Mesothelial cell of epicardium (in vitro differentiated cells): ENCODE measurements around the gene ABCC4. TPM values are rescaled to one million over a fixed set of nuclear protein-coding genes. Genes with fewer than 3 reads are reported as not detected.

Experiments used
- DNase-seq, 2 experiments: peaks; one replicate each; pipeline ENCODE4 v3.0.0; 2021; ENCODE audit warnings: low spot score in 2 of 2; ENCODE audit not compliant: unreplicated experiment in 2 of 2
- H3K27ac Mint-ChIP-seq: 2 replicates; pipeline ENCODE4 v1.8.0; 2021; ENCODE audit warnings: mixed read lengths
- H3K27me3 Mint-ChIP-seq: 2 replicates; pipeline ENCODE4 v1.8.0; 2021; ENCODE audit warnings: low read depth, mixed read lengths
- H3K36me3 Mint-ChIP-seq: 2 replicates; pipeline ENCODE4 v1.8.0; 2021; ENCODE audit warnings: mixed read lengths
- H3K4me1 Mint-ChIP-seq: 2 replicates; pipeline ENCODE4 v1.8.0; 2021; ENCODE audit warnings: mixed read lengths
- H3K4me3 Mint-ChIP-seq: 2 replicates; pipeline ENCODE4 v1.8.0; 2021; ENCODE audit warnings: mild to moderate bottlenecking, moderate library complexity, mixed read lengths
- H3K9me3 Mint-ChIP-seq: 2 replicates; pipeline ENCODE4 v1.8.0; 2021; ENCODE audit warnings: mixed read lengths
- total RNA-seq: library from RNA; stranded (reverse); gene quantifications from 3 replicates; pipeline ENCODE4 v1.2.1, GENCODE V29; 2021
- TF ChIP-seq, protein P1 (sequence below): fragments of 200-600 bp; sonication (generic); IDR thresholded peaks from one replicate; pipeline ENCODE4 v1.5.0; 2021; ENCODE audit warnings: antibody characterized with exemption; ENCODE audit not compliant: unreplicated experiment

ABCC4 gene, protein sequence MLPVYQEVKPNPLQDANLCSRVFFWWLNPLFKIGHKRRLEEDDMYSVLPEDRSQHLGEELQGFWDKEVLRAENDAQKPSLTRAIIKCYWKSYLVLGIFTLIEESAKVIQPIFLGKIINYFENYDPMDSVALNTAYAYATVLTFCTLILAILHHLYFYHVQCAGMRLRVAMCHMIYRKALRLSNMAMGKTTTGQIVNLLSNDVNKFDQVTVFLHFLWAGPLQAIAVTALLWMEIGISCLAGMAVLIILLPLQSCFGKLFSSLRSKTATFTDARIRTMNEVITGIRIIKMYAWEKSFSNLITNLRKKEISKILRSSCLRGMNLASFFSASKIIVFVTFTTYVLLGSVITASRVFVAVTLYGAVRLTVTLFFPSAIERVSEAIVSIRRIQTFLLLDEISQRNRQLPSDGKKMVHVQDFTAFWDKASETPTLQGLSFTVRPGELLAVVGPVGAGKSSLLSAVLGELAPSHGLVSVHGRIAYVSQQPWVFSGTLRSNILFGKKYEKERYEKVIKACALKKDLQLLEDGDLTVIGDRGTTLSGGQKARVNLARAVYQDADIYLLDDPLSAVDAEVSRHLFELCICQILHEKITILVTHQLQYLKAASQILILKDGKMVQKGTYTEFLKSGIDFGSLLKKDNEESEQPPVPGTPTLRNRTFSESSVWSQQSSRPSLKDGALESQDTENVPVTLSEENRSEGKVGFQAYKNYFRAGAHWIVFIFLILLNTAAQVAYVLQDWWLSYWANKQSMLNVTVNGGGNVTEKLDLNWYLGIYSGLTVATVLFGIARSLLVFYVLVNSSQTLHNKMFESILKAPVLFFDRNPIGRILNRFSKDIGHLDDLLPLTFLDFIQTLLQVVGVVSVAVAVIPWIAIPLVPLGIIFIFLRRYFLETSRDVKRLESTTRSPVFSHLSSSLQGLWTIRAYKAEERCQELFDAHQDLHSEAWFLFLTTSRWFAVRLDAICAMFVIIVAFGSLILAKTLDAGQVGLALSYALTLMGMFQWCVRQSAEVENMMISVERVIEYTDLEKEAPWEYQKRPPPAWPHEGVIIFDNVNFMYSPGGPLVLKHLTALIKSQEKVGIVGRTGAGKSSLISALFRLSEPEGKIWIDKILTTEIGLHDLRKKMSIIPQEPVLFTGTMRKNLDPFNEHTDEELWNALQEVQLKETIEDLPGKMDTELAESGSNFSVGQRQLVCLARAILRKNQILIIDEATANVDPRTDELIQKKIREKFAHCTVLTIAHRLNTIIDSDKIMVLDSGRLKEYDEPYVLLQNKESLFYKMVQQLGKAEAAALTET (N-terminal part only)
- total RNA-seq, result 6.9 to 7.7 TPM (median 7.4 TPM) in 3 replicates

DNA sequence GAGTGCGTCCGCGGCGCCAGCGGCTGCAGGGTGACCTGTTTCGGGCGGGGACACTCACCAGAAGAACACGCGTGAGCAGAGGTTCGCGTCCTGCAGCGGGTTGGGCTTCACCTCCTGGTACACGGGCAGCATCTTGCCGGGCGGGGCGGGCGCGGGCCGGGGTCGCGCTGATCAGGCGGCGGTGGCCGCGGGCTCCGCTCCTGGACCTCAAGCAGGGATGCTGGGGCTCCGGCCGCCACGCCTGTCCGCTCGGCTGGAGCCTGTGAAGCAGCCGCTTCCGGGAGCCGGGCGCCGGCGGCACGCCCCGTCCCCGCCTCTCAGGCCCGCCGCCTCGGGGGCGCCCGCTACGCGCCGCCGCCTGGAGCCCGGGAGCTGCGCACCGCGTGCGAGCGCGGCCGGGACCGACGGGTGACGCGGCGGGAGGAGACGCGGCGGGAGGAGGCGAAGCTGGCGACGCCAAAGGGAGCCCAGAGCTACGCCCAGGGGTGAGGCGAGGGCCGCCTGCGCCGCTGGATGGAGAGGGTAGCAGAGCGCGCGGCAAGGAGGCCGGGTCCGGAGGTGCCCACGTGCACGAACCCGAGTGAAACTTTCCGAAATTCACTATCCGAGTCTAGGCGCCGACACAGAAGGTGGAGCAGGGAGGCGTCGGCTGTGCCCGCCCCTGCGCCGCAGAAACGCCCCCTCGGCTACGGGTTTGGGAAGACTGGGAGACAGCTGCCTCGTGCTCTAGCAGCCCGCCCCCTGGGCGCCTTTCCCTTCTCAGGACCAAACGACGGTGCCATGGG, at the start of gene ABCC4:
Gene ABCC4 (minus strand): TSS at position 269 of the 785 bp plus-strand sequence. CDS start 137 bp downstream, at position 132.
- peak; percentile 49 to 69 for DNase-seq
- peaks cover 30% of the 10 kb centered on the region for H3K27me3 Mint-ChIP-seq
- peak within 1 kb of the TSS; percentile 81 for H3K27ac Mint-ChIP-seq
- H3K9me3 Mint-ChIP-seq, result no peaks in the 10 kb centered on the region
- TF ChIP-seq, protein P1, sequence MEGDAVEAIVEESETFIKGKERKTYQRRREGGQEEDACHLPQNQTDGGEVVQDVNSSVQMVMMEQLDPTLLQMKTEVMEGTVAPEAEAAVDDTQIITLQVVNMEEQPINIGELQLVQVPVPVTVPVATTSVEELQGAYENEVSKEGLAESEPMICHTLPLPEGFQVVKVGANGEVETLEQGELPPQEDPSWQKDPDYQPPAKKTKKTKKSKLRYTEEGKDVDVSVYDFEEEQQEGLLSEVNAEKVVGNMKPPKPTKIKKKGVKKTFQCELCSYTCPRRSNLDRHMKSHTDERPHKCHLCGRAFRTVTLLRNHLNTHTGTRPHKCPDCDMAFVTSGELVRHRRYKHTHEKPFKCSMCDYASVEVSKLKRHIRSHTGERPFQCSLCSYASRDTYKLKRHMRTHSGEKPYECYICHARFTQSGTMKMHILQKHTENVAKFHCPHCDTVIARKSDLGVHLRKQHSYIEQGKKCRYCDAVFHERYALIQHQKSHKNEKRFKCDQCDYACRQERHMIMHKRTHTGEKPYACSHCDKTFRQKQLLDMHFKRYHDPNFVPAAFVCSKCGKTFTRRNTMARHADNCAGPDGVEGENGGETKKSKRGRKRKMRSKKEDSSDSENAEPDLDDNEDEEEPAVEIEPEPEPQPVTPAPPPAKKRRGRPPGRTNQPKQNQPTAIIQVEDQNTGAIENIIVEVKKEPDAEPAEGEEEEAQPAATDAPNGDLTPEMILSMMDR, result no peak
- peaks cover 8% of the 10 kb centered on the region for H3K4me1 Mint-ChIP-seq
- H3K36me3 Mint-ChIP-seq, result no peaks in the 10 kb centered on the region
- peak within 1 kb of the TSS; percentile 79 for H3K4me3 Mint-ChIP-seq

DNA sequence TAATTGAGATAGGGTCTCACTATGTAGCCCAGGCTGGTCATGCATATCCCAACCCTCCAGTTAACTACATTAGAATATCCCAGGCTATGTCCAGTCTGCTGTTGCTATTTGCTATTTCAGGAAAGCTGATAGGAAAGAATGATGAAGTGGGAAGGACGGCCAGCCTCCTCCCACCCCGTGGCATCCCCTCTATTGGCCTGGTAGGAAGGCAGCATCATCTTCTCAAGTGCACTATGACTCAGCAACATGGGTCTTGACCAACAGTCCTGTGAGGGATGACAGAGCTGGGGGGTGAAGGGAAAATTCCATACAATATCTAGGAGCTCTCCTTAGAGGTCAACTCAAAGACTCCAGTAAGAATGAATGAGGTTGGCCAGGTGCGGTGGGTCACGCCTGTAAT, 48.0 kb upstream of the ABCC4 start:
- Mint-ChIP-seq H3K27me3 (no peaks in the 10 kb centered on the region), H3K4me1 (no peaks in the 10 kb centered on the region), H3K27ac (no peak overlapping the region), H3K36me3 (no peaks in the 10 kb centered on the region), H3K9me3 (peaks cover 7% of the 10 kb centered on the region), H3K4me3 (no peak overlapping the region)
- TF ChIP-seq, protein P1, result no peak
- no peak for DNase-seq

DNA sequence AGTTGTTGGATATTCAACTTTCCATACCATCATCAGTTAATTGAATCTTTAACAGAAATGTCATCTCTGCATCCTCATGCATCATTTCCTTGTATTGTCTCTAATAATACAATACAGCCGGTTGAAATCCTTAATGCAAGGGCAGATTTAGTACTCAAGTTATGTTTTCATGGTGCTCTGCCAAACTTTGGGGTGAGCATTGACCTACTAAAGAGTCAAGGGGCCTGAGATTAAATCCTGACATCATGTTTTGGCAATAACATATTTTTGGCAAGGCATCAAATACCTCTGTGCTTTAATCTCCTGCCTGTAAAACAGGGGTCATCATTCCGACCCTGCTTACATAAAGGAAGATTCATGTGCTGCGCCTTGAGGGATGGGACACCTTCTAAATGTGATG, 42.7 kb upstream of the ABCC4 start:
- Mint-ChIP-seq H3K36me3 (no peaks in the 10 kb centered on the region), H3K9me3 (no peaks in the 10 kb centered on the region), H3K27ac (no peak overlapping the region), H3K4me1 (no peaks in the 10 kb centered on the region), H3K4me3 (no peak overlapping the region), H3K27me3 (no peaks in the 10 kb centered on the region)
- TF ChIP-seq, protein P1, result no peak
- no peak for DNase-seq

DNA sequence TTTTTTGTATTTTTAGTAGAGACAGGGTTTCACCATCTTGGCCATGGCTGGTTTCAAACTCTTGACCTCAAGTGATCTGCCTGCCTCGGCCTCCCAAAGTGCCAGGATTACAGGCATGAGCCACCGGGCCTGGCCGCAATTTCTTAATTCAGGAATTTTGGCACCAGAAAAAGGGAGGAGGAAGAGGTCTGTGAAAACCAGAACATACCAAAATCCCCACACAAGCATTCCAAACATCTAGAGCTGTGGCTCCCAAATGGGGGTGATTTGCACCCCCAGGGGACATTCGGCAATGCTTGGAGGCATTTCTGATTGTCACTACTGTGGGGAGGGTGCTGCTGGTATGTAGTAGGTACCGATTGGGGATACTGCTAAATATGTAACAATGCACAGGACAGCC, 40.2 kb upstream of the ABCC4 start:
- no peak overlapping the region for H3K27ac Mint-ChIP-seq
- DNase-seq, result no peak

More for the DNA sequence above, 40.2 kb upstream of the ABCC4 start:
- H3K4me1 Mint-ChIP-seq, result no peaks in the 10 kb centered on the region
- TF ChIP-seq, protein P1, result no peak
- no peaks in the 10 kb centered on the region for H3K9me3 Mint-ChIP-seq
- no peaks in the 10 kb centered on the region for H3K36me3 Mint-ChIP-seq
- no peak overlapping the region for H3K4me3 Mint-ChIP-seq
- H3K27me3 Mint-ChIP-seq, result no peaks in the 10 kb centered on the region
